Fibroblast of lung (primary cell): ENCODE data around the gene MSI2.

ENCODE experiments used
- CTCF ChIP-seq, 2 donors: IDR thresholded peaks in 1 of 2; conservative IDR thresholded peaks in 1 of 2; 1 replicate in 1 of 2; 2 replicates in 1 of 2; pipeline ENCODE4 v1.5.1; 2011 to 2012; ENCODE audit warnings: low read length in 2 of 2, control low read depth in 1 of 2, inconsistent platforms in 1 of 2, low read depth in 1 of 2, mild to moderate bottlenecking in 1 of 2
- EZH2 ChIP-seq: IDR thresholded peaks from 2 replicates; pipeline ENCODE4 v1.5.1; 2012; ENCODE audit warnings: low read length, control low read depth, mild to moderate bottlenecking; ENCODE audit errors: missing control alignments

DNA sequence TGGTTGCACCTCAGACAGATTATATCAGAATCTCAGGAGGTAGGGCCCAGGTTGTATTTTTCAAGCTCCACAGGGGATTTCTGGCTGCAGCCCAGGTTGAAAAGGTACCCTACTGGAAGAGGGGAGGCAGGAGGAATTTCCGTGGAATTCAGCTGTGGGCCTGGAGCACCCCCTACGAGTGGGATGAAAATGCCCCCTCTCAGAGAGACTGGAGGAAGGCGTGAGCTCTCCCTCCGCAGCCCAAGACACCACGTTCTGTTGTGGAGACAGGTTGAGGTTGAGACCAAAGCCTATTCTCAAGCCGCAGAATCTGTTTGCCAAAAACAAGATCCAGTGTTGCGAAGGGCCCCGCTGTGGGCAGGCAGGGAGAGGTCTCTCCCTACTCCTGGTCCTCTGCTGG is 386.7 kb downstream of the MSI2 start:
- no peak for TF ChIP-seq CTCF (conservative IDR thresholded peaks at IDR 0.05 in 1 of 2, IDR thresholded peaks at IDR 0.05 in 1 of 2; ENCODE audit: low read depth in 1 of 2, low read length in 2 of 2)
- TF ChIP-seq EZH2 = no peak
